Upper lobe of left lung (tissue), 6 donors: Measurements from ENCODE around the gene ZC3H18. TPM values are rescaled to one million over a fixed set of nuclear protein-coding genes. Genes with fewer than 3 reads are reported as not detected.

ENCODE experiments used
- ATAC-seq, 2 donors: fragments of 200-7000 bp; cut with Tn5 transposase; one replicate each; pipeline ENCODE4 v1.9.1; 2022; ENCODE audit warnings: mild to moderate bottlenecking in 2 of 2, moderate library complexity in 2 of 2; ENCODE audit not compliant: low FRiP score in 2 of 2
- DNase-seq, 2 donors: peaks; one replicate each; pipeline ENCODE4 v3.0.0-alpha.2; 2019 to 2020
- H3K27ac ChIP-seq, 4 donors: fragments of 200-600 bp; sonication (generic); one replicate each; pipeline ENCODE4 v1.5.1; 2016 to 2019
- H3K27me3 ChIP-seq, 4 donors: fragments of 200-600 bp; sonication (generic); one replicate each; pipeline ENCODE4 v1.5.1; 2017 to 2019
- H3K36me3 ChIP-seq, 4 donors: fragments of 200-600 bp; sonication (generic); one replicate each; pipeline ENCODE4 v1.5.1; 2016 to 2019
- H3K4me1 ChIP-seq, 4 donors: fragments of 200-600 bp; sonication (generic); one replicate each; pipeline ENCODE4 v1.5.1; 2018 to 2019
- H3K4me3 ChIP-seq, 4 donors: fragments of 200-600 bp; sonication (generic); one replicate each; pipeline ENCODE4 v1.5.1; 2017 to 2019; ENCODE audit warnings: mild to moderate bottlenecking in 2 of 4, moderate library complexity in 1 of 4
- H3K9me3 ChIP-seq, 4 donors: fragments of 200-600 bp; sonication (generic); one replicate each; pipeline ENCODE4 v1.5.1; 2018 to 2019
- CTCF ChIP-seq, 6 experiments: fragments of 450-650 bp in 4 of 6; fragments of 200-600 bp in 2 of 6; sonication (generic) in 2 of 6; IDR thresholded peaks; one replicate each; pipeline ENCODE4 v1.5.1; 2016 to 2019; ENCODE audit warnings: antibody characterized with exemption in 6 of 6
- EP300 ChIP-seq, 4 donors: sonication (generic); formaldehyde crosslinking; IDR thresholded peaks; one replicate each; pipeline ENCODE4 v1.5.1; 2017; ENCODE audit warnings: antibody characterized with exemption in 4 of 4, control low read depth in 2 of 4
- POLR2A ChIP-seq, 4 donors: fragments of 450-650 bp; IDR thresholded peaks; one replicate each; pipeline ENCODE4 v1.5.1; 2016 to 2017; ENCODE audit warnings: antibody characterized with exemption in 4 of 4, mild to moderate bottlenecking in 2 of 4
- POLR2AphosphoS5 ChIP-seq, 2 donors: sonication (generic); formaldehyde crosslinking; IDR thresholded peaks; one replicate each; pipeline ENCODE4 v1.5.1; 2017; ENCODE audit warnings: antibody characterized with exemption in 2 of 2
- WGBS, 2 donors: methylation state at CpG; one replicate each; pipeline ENCODE4 v1.1.5; 2017 to 2018; 5-methylcytosine and 5-hydroxymethylcytosine counted together
- total RNA-seq, 6 donors: library from RNA; depleted of rRNA in 4 of 6; stranded (reverse); fragments of >200 nt in 4 of 6; gene quantifications; one replicate each; pipeline versions ENCODE4 v1.1.0 to v1.2.1, GENCODE V29; 2016 to 2021
- donor health status: DM: no; HTN: no; CAD: no; lungs with moderate emphysema.
- donor health status: DM: no; HTN: yes; CAD: no; lungs with severe emphysema.

Gene ZC3H18
- total RNA-seq, 6 donors from 2014 or later, result 22.0 to 74.4 (median 45.5) TPM

- no peaks in the 10 kb centered on the region for H3K4me1 ChIP-seq
- DNase-seq, result no peak
- no peaks in the 10 kb centered on the region for H3K27me3 ChIP-seq
- 87 to 92% methylated on average over 11 of the region's 11 CpGs for WGBS, 2 donors
- no peak for TF ChIP-seq POLR2A (IDR thresholded peaks at IDR 0.05)
- TF ChIP-seq EP300 (IDR thresholded peaks at IDR 0.05), result no peak
- no peak for TF ChIP-seq POLR2AphosphoS5 (IDR thresholded peaks at IDR 0.05)
- no peak for TF ChIP-seq CTCF (IDR thresholded peaks at IDR 0.05)
- no peak overlapping the region for H3K27ac ChIP-seq
- no peak for ATAC-seq
- no peaks in the 10 kb centered on the region for H3K9me3 ChIP-seq
- H3K36me3 ChIP-seq, result peaks cover 14 to 76% (median 55%) of the 10 kb centered on the region in 4 donors
- no peak overlapping the region for H3K4me3 ChIP-seq
Measured at GRCh38 chr16:88589441-88589840, 19.2 kb downstream of the ZC3H18 start.

GRCh38 chr16:88591577-88592021, 21.4 kb downstream of the ZC3H18 start:
- no peaks in the 10 kb centered on the region for H3K9me3 ChIP-seq
- peaks cover 14 to 68% (median 46%) of the 10 kb centered on the region in 4 donors for H3K36me3 ChIP-seq
- peak overlapping the region in 1 of 4 donors; percentile 35 for H3K27ac ChIP-seq
- H3K27me3 ChIP-seq, result no peaks in the 10 kb centered on the region
- 70 to 80% methylated on average over 10 of the region's 10 CpGs for WGBS, 2 donors
- H3K4me3 ChIP-seq, result no peak overlapping the region
- TF ChIP-seq CTCF (IDR thresholded peaks at IDR 0.05) (no peak), POLR2A (IDR thresholded peaks at IDR 0.05) (no peak), EP300 (IDR thresholded peaks at IDR 0.05) (no peak), POLR2AphosphoS5 (IDR thresholded peaks at IDR 0.05) (no peak)
- DNase-seq, result peak in 1 of 2 donors; percentile 50
- ATAC-seq, result peak in 1 of 2 donors; percentile 87
- no peaks in the 10 kb centered on the region for H3K4me1 ChIP-seq

GRCh38 chr16:88593061-88593460, 22.9 kb downstream of the ZC3H18 start:
- H3K27me3 ChIP-seq, result no peaks in the 10 kb centered on the region
- H3K4me1 ChIP-seq, result peaks cover 0 to 1% (median 0%) of the 10 kb centered on the region in 4 donors
- TF ChIP-seq POLR2A (IDR thresholded peaks at IDR 0.05), result no peak
- no peak for TF ChIP-seq POLR2AphosphoS5 (IDR thresholded peaks at IDR 0.05)
- no peak for TF ChIP-seq EP300 (IDR thresholded peaks at IDR 0.05)
- no peak for TF ChIP-seq CTCF (IDR thresholded peaks at IDR 0.05)
- no peaks in the 10 kb centered on the region for H3K9me3 ChIP-seq
- WGBS, 2 donors, result 94 to 96% methylated on average over 11 to 12 of the region's 12 CpGs
- H3K27ac ChIP-seq, result no peak overlapping the region
- H3K4me3 ChIP-seq, result no peak overlapping the region
- ATAC-seq (no peak), DNase-seq (no peak)
- H3K36me3 ChIP-seq, result peaks cover 1 to 60% (median 34%) of the 10 kb centered on the region in 4 donors

- H3K4me3 ChIP-seq, result no peak overlapping the region
- ATAC-seq, result no peak
- DNase-seq, result no peak
- TF ChIP-seq CTCF (IDR thresholded peaks at IDR 0.05) (no peak), POLR2AphosphoS5 (IDR thresholded peaks at IDR 0.05) (no peak), EP300 (IDR thresholded peaks at IDR 0.05) (no peak), POLR2A (IDR thresholded peaks at IDR 0.05) (no peak)
- no peaks in the 10 kb centered on the region for H3K9me3 ChIP-seq
- H3K27ac ChIP-seq, result no peak overlapping the region
- no peaks in the 10 kb centered on the region for H3K27me3 ChIP-seq
- peaks cover 0 to 60% (median 34%) of the 10 kb centered on the region in 4 donors for H3K36me3 ChIP-seq
- 81 to 86% methylated on average over 11 of the region's 11 CpGs for WGBS, 2 donors
- peaks cover 0 to 5% (median under 1%) of the 10 kb centered on the region in 4 donors for H3K4me1 ChIP-seq
Measured at GRCh38 chr16:88593489-88593888, 23.3 kb downstream of the ZC3H18 start.

GRCh38 chr16:88593910-88594309, 23.7 kb downstream of the ZC3H18 start:
- ATAC-seq (no peak), DNase-seq (no peak)
- no peak for TF ChIP-seq EP300 (IDR thresholded peaks at IDR 0.05)
- TF ChIP-seq POLR2A (IDR thresholded peaks at IDR 0.05), result no peak
- no peak for TF ChIP-seq CTCF (IDR thresholded peaks at IDR 0.05)
- no peak for TF ChIP-seq POLR2AphosphoS5 (IDR thresholded peaks at IDR 0.05)
- Histone ChIP-seq H3K4me1 (peaks cover 0 to 9% (median 3%) of the 10 kb centered on the region in 4 donors), H3K27me3 (no peaks in the 10 kb centered on the region), H3K4me3 (no peak overlapping the region), H3K36me3 (peaks cover 1 to 60% (median 34%) of the 10 kb centered on the region in 4 donors), H3K9me3 (no peaks in the 10 kb centered on the region), H3K27ac (no peak overlapping the region)
- 88 to 89% methylated on average over 6 of the region's 6 CpGs for WGBS, 2 donors
